ENCODE data around the gene PLCD3.
"Not testable (repeated sequence)": the region's sequence is repeated elsewhere in the genome, so short reads cannot be mapped to it uniquely, and the experiment has no call there.

PLCD3 gene

GRCh38 chr17:45132572-45133463 is 503 bp upstream of the PLCD3 start:
- DNase-seq = peak; percentile 72

GRCh38 chr17:45131616-45132319 is 547 bp downstream of the PLCD3 start:
- DNase-seq = peak; percentile 38

GRCh38 chr17:45130681-45131615 is 1.4 kb downstream of the PLCD3 start:
- DNase-seq = no peak

- DNase-seq = no peak
Measured at GRCh38 chr17:45129940-45130680, 2.2 kb downstream of the PLCD3 start.

GRCh38 chr17:45129426-45129939 is 2.8 kb downstream of the PLCD3 start:
- DNase-seq = peak; percentile 58

GRCh38 chr17:45128989-45129388 is 3.3 kb downstream of the PLCD3 start:
- no peak for DNase-seq

GRCh38 chr17:45128331-45128730 is 4.0 kb downstream of the PLCD3 start:
- no peak for DNase-seq

- DNase-seq = no peak
Measured at GRCh38 chr17:45127548-45128300, 4.6 kb downstream of the PLCD3 start.

GRCh38 chr17:45127207-45127547 is 5.1 kb downstream of the PLCD3 start:
- DNase-seq = no peak

GRCh38 chr17:45125509-45125908 is 6.8 kb downstream of the PLCD3 start:
- DNase-seq = no peak

- DNase-seq = not testable (repeated sequence)
Measured at GRCh38 chr17:45124797-45125122, 7.6 kb downstream of the PLCD3 start.

- peak; percentile 89 for DNase-seq
Measured at GRCh38 chr17:45123930-45124796, 8.2 kb downstream of the PLCD3 start.

- DNase-seq = no peak
Measured at GRCh38 chr17:45123076-45123770, 9.1 kb downstream of the PLCD3 start.

- DNase-seq = no peak
Measured at GRCh38 chr17:45121055-45121454, 11.3 kb downstream of the PLCD3 start.

- DNase-seq = no peak
Measured at GRCh38 chr17:45120558-45120957, 11.8 kb downstream of the PLCD3 start.

- no peak for DNase-seq
Measured at GRCh38 chr17:45119964-45120363, 12.4 kb downstream of the PLCD3 start.

GRCh38 chr17:45118691-45119090 is 13.6 kb downstream of the PLCD3 start:
- DNase-seq = no peak

- no peak for DNase-seq
Measured at GRCh38 chr17:45117848-45118646, 14.3 kb downstream of the PLCD3 start.

GRCh38 chr17:45117334-45117733 is 15.0 kb downstream of the PLCD3 start:
- no peak for DNase-seq
